ENCODE data around the gene DNAJC11.

The DNAJC11 gene

GRCh38 chr1:6723621-6724428 is 22.2 kb upstream of the DNAJC11 start:
- no peak for ATAC-seq
- TF ChIP-seq ZFP3 (CRISPR knock-in tag; IDR thresholded peaks at IDR 0.05) (no peak), RARB (CRISPR knock-in tag; IDR thresholded peaks at IDR 0.05) (no peak), ARNTL (CRISPR knock-in tag; IDR thresholded peaks at IDR 0.05; ENCODE audit: borderline replicate concordance, low read depth) (no peak), ZNF565 (CRISPR knock-in tag; conservative IDR thresholded peaks at IDR 0.05; ENCODE audit: low read depth) (no peak), BACH2 (CRISPR knock-in tag; IDR thresholded peaks at IDR 0.05; ENCODE audit: borderline replicate concordance) (no peak), ZC3H10 (CRISPR knock-in tag; IDR thresholded peaks at IDR 0.05) (no peak), SNAI2 (CRISPR knock-in tag; IDR thresholded peaks at IDR 0.05) (no peak), TOX (CRISPR knock-in tag; IDR thresholded peaks at IDR 0.05; ENCODE audit: borderline replicate concordance) (no peak), CSDC2 (CRISPR knock-in tag; IDR thresholded peaks at IDR 0.05) (no peak), ESRRG (CRISPR knock-in tag; IDR thresholded peaks at IDR 0.05) (no peak), TCF4 (CRISPR knock-in tag; IDR thresholded peaks at IDR 0.05; ENCODE audit: borderline replicate concordance) (no peak), PATZ1 (CRISPR knock-in tag; IDR thresholded peaks at IDR 0.05; ENCODE audit: borderline replicate concordance) (no peak), CREB5 (CRISPR knock-in tag; IDR thresholded peaks at IDR 0.05; ENCODE audit: low read depth) (no peak), OSR1 (CRISPR knock-in tag; IDR thresholded peaks at IDR 0.05) (no peak), PPARA (CRISPR knock-in tag; IDR thresholded peaks at IDR 0.05; ENCODE audit: borderline replicate concordance) (no peak), ZNF8 (CRISPR knock-in tag; IDR thresholded peaks at IDR 0.05) (no peak), ISL1 (CRISPR knock-in tag; IDR thresholded peaks at IDR 0.05) (no peak)
- TF ChIP-seq, protein P1, sequence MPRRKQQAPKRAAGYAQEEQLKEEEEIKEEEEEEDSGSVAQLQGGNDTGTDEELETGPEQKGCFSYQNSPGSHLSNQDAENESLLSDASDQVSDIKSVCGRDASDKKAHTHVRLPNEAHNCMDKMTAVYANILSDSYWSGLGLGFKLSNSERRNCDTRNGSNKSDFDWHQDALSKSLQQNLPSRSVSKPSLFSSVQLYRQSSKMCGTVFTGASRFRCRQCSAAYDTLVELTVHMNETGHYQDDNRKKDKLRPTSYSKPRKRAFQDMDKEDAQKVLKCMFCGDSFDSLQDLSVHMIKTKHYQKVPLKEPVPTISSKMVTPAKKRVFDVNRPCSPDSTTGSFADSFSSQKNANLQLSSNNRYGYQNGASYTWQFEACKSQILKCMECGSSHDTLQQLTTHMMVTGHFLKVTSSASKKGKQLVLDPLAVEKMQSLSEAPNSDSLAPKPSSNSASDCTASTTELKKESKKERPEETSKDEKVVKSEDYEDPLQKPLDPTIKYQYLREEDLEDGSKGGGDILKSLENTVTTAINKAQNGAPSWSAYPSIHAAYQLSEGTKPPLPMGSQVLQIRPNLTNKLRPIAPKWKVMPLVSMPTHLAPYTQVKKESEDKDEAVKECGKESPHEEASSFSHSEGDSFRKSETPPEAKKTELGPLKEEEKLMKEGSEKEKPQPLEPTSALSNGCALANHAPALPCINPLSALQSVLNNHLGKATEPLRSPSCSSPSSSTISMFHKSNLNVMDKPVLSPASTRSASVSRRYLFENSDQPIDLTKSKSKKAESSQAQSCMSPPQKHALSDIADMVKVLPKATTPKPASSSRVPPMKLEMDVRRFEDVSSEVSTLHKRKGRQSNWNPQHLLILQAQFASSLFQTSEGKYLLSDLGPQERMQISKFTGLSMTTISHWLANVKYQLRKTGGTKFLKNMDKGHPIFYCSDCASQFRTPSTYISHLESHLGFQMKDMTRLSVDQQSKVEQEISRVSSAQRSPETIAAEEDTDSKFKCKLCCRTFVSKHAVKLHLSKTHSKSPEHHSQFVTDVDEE (CRISPR knock-in tag; IDR thresholded peaks at IDR 0.05), result no peak

- ATAC-seq, result no peak
- no peak for TF ChIP-seq ZNF565 (CRISPR knock-in tag; conservative IDR thresholded peaks at IDR 0.05; ENCODE audit: low read depth)
- TF ChIP-seq CSRNP3 (CRISPR knock-in tag; IDR thresholded peaks at IDR 0.05), result no peak
- TF ChIP-seq ZNF70 (CRISPR knock-in tag; IDR thresholded peaks at IDR 0.05), result no peak
- no peak for TF ChIP-seq RARB (CRISPR knock-in tag; IDR thresholded peaks at IDR 0.05)
- TF ChIP-seq GLIS3 (CRISPR knock-in tag; IDR thresholded peaks at IDR 0.05), result no peak
- no peak for TF ChIP-seq ARNTL (CRISPR knock-in tag; IDR thresholded peaks at IDR 0.05; ENCODE audit: borderline replicate concordance, low read depth)
- no peak for TF ChIP-seq ESRRG (CRISPR knock-in tag; IDR thresholded peaks at IDR 0.05)
- TF ChIP-seq ZNF8 (CRISPR knock-in tag; IDR thresholded peaks at IDR 0.05), result no peak
- no peak for TF ChIP-seq OSR1 (CRISPR knock-in tag; IDR thresholded peaks at IDR 0.05)
- no peak for TF ChIP-seq PATZ1 (CRISPR knock-in tag; IDR thresholded peaks at IDR 0.05; ENCODE audit: borderline replicate concordance)
- TF ChIP-seq CSDC2 (CRISPR knock-in tag; IDR thresholded peaks at IDR 0.05), result no peak
- TF ChIP-seq BACH2 (CRISPR knock-in tag; IDR thresholded peaks at IDR 0.05; ENCODE audit: borderline replicate concordance), result no peak
- no peak for TF ChIP-seq CREB5 (CRISPR knock-in tag; IDR thresholded peaks at IDR 0.05; ENCODE audit: low read depth)
- no peak for TF ChIP-seq ZC3H10 (CRISPR knock-in tag; IDR thresholded peaks at IDR 0.05)
- TF ChIP-seq ZFP3 (CRISPR knock-in tag; IDR thresholded peaks at IDR 0.05), result no peak
- TF ChIP-seq, protein P2, sequence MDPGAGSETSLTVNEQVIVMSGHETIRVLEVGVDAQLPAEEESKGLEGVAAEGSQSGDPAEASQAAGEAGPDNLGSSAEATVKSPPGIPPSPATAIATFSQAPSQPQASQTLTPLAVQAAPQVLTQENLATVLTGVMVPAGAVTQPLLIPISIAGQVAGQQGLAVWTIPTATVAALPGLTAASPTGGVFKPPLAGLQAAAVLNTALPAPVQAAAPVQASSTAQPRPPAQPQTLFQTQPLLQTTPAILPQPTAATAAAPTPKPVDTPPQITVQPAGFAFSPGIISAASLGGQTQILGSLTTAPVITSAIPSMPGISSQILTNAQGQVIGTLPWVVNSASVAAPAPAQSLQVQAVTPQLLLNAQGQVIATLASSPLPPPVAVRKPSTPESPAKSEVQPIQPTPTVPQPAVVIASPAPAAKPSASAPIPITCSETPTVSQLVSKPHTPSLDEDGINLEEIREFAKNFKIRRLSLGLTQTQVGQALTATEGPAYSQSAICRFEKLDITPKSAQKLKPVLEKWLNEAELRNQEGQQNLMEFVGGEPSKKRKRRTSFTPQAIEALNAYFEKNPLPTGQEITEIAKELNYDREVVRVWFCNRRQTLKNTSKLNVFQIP (CRISPR knock-in tag; IDR thresholded peaks at IDR 0.05; ENCODE audit: borderline replicate concordance, low read depth), result no peak
- no peak for TF ChIP-seq TCF4 (CRISPR knock-in tag; IDR thresholded peaks at IDR 0.05; ENCODE audit: borderline replicate concordance)
Observed at GRCh38 chr1:6711174-6711573, 9.6 kb upstream of the DNAJC11 start.
